WI38 (cell line): Measurements from ENCODE around the gene PDE4D.
"Not testable (repeated sequence)": the region's sequence is repeated elsewhere in the genome, so short reads cannot be mapped to it uniquely, and the experiment has no call there.

ENCODE experiments used
- H3K4me3 ChIP-seq: 2 replicates; pipeline ENCODE4 v1.5.1; 2011; ENCODE audit warnings: low read depth, mild to moderate bottlenecking, control low read depth, low read length
- CTCF ChIP-seq: IDR thresholded peaks from 2 replicates; pipeline ENCODE4 v1.5.1; 2012; ENCODE audit warnings: low read depth, mild to moderate bottlenecking, control low read depth, low read length

Gene PDE4D

GRCh38 chr5:59673438-59674058 is 220.0 kb downstream of the PDE4D start:
- no peak overlapping the region for H3K4me3 ChIP-seq
- peak; percentile 46; the same call in 1 of the 2 replicates for TF ChIP-seq CTCF

DNA sequence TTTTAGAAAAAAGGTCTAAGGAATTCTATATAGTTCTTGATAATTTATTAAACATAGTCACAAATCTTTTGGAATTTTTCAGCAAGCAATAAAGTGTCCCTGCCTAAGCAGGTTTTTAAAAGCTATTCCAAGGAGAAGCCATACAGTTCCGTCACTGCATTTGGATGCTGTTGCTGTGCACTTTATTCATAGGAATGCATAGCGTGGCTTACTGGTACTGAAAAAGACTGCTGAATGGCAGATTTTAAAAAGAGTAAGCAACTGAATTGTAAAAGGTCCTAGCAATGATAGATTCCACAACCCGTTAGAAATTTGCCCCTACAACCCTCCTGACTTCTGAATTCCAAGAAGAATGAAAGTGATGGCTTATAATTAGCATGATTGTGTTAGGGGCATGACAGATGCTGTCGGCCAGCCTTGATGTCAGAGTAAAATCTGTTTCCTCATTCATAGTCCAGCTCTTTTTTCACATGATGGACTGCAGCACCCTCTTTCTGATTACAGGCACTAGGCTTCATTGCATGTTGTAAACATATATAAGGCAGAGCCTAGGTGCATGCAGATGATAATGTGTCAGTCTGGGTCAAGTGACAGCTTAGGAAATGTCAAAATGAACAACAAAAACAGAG is 227.0 kb downstream of the PDE4D start:
- no peak for TF ChIP-seq CTCF
- H3K4me3 ChIP-seq, result no peak overlapping the region

DNA sequence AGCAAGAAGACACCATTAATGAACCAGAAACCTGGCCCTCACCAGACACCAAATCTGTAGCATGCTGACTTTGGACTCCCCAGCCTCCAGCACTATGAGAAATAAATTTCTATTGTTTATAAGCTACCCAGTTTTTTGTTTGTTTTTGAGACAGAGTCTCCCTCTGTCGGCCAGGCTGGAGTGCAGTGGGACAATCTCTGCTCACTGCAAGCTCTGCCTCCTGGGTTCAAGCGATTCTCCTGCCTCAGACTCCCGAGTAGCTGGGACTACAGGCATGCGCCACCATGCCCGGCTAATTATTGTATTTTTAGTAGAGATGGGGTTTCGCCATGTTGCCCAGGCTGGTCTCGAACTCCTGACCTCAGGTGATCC is 227.7 kb downstream of the PDE4D start:
- H3K4me3 ChIP-seq, result not testable (repeated sequence)

- TF ChIP-seq CTCF, result no peak
These were observed 228.3 kb downstream of the PDE4D start for GRCh38 chr5:59665086-59665831.

DNA sequence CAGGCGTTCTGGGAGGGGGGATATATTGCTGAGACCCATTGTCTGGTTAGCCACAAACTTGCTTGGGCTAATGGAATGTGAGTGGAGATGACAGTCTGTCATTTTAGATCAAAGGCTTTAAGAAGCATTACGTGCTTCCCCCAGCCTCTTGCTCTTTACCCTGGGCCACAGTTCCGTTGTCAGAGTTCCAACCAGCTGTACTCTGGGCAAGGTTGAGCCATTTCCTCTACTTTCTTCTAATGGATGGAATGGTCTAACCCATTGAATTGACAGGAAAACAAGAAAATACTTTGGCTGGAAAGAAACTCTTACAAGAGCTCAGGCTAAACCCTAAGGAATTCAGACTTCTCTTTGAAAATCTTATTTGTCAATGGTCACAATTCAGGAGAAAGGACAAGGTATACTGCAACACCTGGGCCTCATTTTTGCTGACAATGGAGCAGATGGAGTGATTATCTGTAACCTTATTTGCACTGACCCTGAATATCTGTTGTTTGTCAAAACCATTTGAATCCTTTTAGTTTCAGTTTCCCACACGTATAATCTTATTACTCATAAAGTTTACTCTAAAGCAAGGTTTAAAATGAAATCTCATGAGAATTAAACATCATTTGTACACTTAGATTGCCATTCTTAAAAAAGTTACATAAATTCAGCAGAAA is 231.4 kb downstream of the PDE4D start:
- no peak overlapping the region for H3K4me3 ChIP-seq
- TF ChIP-seq CTCF, result no peak

More at GRCh38 chr5:59665086-59665831, 228.3 kb downstream of the PDE4D start:
- no peak overlapping the region for H3K4me3 ChIP-seq

GRCh38 chr5:59661311-59661710 is 232.2 kb downstream of the PDE4D start:
- H3K4me3 ChIP-seq, result no peak overlapping the region
- TF ChIP-seq CTCF, result no peak

DNA sequence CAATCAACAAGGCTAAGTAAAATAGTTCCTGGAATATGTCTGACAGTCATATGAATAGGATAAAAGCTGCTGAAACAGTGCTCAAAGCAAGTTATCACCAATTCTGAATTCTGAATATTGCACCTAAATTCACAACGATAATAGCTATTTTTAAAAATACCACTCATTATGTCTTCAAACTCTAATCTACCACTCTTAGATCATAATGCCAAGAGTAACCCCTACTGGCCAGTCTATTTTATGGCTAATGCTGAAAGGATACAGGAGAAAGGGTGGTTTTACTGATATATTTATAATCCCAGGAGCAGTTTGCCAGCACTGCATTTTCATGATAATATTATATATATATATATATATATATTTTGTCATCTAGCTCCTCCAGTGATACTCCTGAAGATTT is 232.8 kb downstream of the PDE4D start:
- no peak for TF ChIP-seq CTCF
- H3K4me3 ChIP-seq, result no peak overlapping the region
